HCT116 (cell line): Measurements from ENCODE around the gene SRCIN1. TPM values are rescaled to one million over a fixed set of nuclear protein-coding genes. Genes with fewer than 3 reads are reported as not detected.

Experiments
- ATAC-seq: fragments of 200-7000 bp; cut with Tn5 transposase; 2 replicates; pipeline ENCODE4 v1.9.1; 2020; ENCODE audit warnings: mild to moderate bottlenecking, moderate library complexity
- BruUV-seq: library from RNA; stranded (reverse); fragments of 400-500 nt; replicated peaks from 2 replicates; lab custom pipeline; 2021; lab: Mats Ljungman, UMichigan
- CTCF ChIA-PET: fragments of 300-600 bp; sonication (Branson Sonifier 250); formaldehyde crosslinking; loops from one replicate; lab custom pipeline; 2021; ENCODE audit warnings: antibody characterized with exemption; lab: Charles Lee
- POLR2A ChIA-PET: fragments of 300-600, 350-600 bp; sonication (Branson Sonifier 250); formaldehyde crosslinking; loops from one replicate; lab custom pipeline; 2021; ENCODE audit warnings: antibody characterized with exemption; lab: Charles Lee
- RAD21 ChIA-PET, 2 experiments: fragments of 300-600 bp; sonication (Branson Sonifier 250); formaldehyde crosslinking; loops; one replicate each; lab custom pipeline; 2023; ENCODE audit warnings: low total read pairs in 2 of 2; ENCODE audit not compliant: uncharacterized antibody in 2 of 2, unreplicated experiment in 2 of 2, low non-redundant PET in 1 of 2; lab: Charles Lee
- DNase-seq: peaks from one replicate; pipeline ENCODE4 v3.0.0-alpha.2; 2010; ENCODE audit warnings: low read depth, low spot score
- H2AFZ ChIP-seq: fragments of 200-600 bp; shearing (Covaris generic), sonication (generic); 2 replicates; pipeline ENCODE4 v1.6.1; 2017; ENCODE audit warnings: low read depth, mixed run types, mixed read lengths, antibody characterized with exemption, low read length; ENCODE audit not compliant: poor library complexity, severe bottlenecking
- H3K27ac ChIP-seq: 2 replicates; pipeline ENCODE4 v1.5.1; 2012; ENCODE audit warnings: low read depth, low read length
- H3K27me3 ChIP-seq: fragments of 200-600 bp; sonication (generic); 2 replicates; pipeline ENCODE4 v1.6.1; 2016; ENCODE audit warnings: mixed run types, low read length, mixed read lengths; ENCODE audit not compliant: insufficient read depth
- H3K36me3 ChIP-seq, 2 experiments: fragments of 200-500 bp in 1 of 2; fragments of 200-600 bp in 1 of 2; sonication (Bioruptor generic) in 1 of 2; sonication (generic) in 1 of 2; 2 replicates each; pipeline versions ENCODE4 v1.5.1 to v1.6.1; 2014 to 2016; ENCODE audit warnings: low read length in 2 of 2, inconsistent platforms in 1 of 2, mixed read lengths in 1 of 2, mixed run types in 1 of 2; ENCODE audit not compliant: insufficient read depth in 2 of 2, control insufficient read depth in 1 of 2
- H3K4me1 ChIP-seq, 2 experiments: fragments of 200-600 bp in 1 of 2; sonication (generic) in 1 of 2; 2 replicates each; pipeline versions ENCODE4 v1.5.1 to v1.6.1; 2012 to 2017; ENCODE audit warnings: low read length in 2 of 2, inconsistent platforms in 1 of 2, mild to moderate bottlenecking in 1 of 2, mixed read lengths in 1 of 2, mixed run types in 1 of 2, moderate library complexity in 1 of 2; ENCODE audit not compliant: insufficient read depth in 2 of 2, control insufficient read depth in 1 of 2
- H3K4me2 ChIP-seq: fragments of 200-600 bp; sonication (generic); 2 replicates; pipeline ENCODE4 v1.6.1; 2017; ENCODE audit warnings: mixed run types, low read length, mixed read lengths
- H3K4me3 ChIP-seq, 2 experiments: fragments of 200-600 bp in 1 of 2; sonication (generic) in 1 of 2; replicated peaks in 1 of 2; 2 replicates each; pipeline ENCODE4 v1.5.1; 2011 to 2016; ENCODE audit warnings: low read length in 2 of 2, control low read depth in 1 of 2, low read depth in 1 of 2, mild to moderate bottlenecking in 1 of 2, mixed read lengths in 1 of 2, mixed run types in 1 of 2
- H3K79me2 ChIP-seq: fragments of 200-600 bp; sonication (generic); 2 replicates; pipeline ENCODE4 v1.6.1; 2017; ENCODE audit warnings: mild to moderate bottlenecking, mixed run types, low read length, moderate library complexity, mixed read lengths; ENCODE audit not compliant: insufficient read depth
- H3K9ac ChIP-seq: fragments of 200-600 bp; sonication (generic); 2 replicates; pipeline ENCODE4 v1.6.1; 2016; ENCODE audit warnings: low read length, mixed read lengths
- H3K9me2 ChIP-seq: fragments of 200-600 bp; sonication (generic), shearing (Covaris generic); 2 replicates; pipeline ENCODE4 v1.6.1; 2017; ENCODE audit warnings: mixed run types, mild to moderate bottlenecking, moderate library complexity; ENCODE audit not compliant: insufficient read depth
- H3K9me3 ChIP-seq, 2 experiments: fragments of 200-500 bp in 1 of 2; fragments of 200-600 bp in 1 of 2; sonication (Bioruptor generic) in 1 of 2; sonication (generic) in 1 of 2; 2 replicates each; pipeline ENCODE4 v1.6.1; 2014 to 2017; ENCODE audit warnings: low read length in 2 of 2, mixed read lengths in 2 of 2, inconsistent platforms in 1 of 2, low read depth in 1 of 2, mild to moderate bottlenecking in 1 of 2, mixed run types in 1 of 2, moderate library complexity in 1 of 2; ENCODE audit not compliant: control insufficient read depth in 1 of 2, insufficient read depth in 1 of 2
- H4K20me1 ChIP-seq: fragments of 200-600 bp; sonication (generic), shearing (Covaris generic); 2 replicates; pipeline ENCODE4 v1.6.1; 2017; ENCODE audit warnings: mixed run types, mild to moderate bottlenecking, moderate library complexity; ENCODE audit not compliant: insufficient read depth
- CBX3 ChIP-seq: IDR thresholded peaks from 2 replicates; pipeline ENCODE4 v1.6.1; 2012; ENCODE audit warnings: low read depth
- EZH2 ChIP-seq: fragments of 200-600 bp; sonication (generic); IDR thresholded peaks from 2 replicates; pipeline ENCODE4 v1.6.1; 2017; ENCODE audit warnings: antibody characterized with exemption, mixed run types
- JUND ChIP-seq: IDR thresholded peaks from 2 replicates; pipeline ENCODE4 v1.6.1; 2012
- POLR2AphosphoS5 ChIP-seq: IDR thresholded peaks from 2 replicates; pipeline ENCODE4 v1.6.1; 2011; ENCODE audit warnings: mild to moderate bottlenecking, low read depth, low read length, moderate library complexity
- RAD21 ChIP-seq: IDR thresholded peaks from 2 replicates; pipeline ENCODE4 v1.6.1; 2012; ENCODE audit warnings: low read depth, mild to moderate bottlenecking
- SRF ChIP-seq: IDR thresholded peaks from 2 replicates; pipeline ENCODE4 v1.6.1; 2012; ENCODE audit warnings: low read depth
- YY1 ChIP-seq: IDR thresholded peaks from 2 replicates; pipeline ENCODE4 v1.6.1; 2011; ENCODE audit warnings: low read length, low read depth, moderate library complexity, mild to moderate bottlenecking; ENCODE audit not compliant: insufficient replicate concordance; ENCODE audit errors: extremely low read depth
- intact Hi-C: fragments of 100-400 bp; cut with micrococcal nuclease; formaldehyde crosslinking; loops from 2 replicates; pipeline ENCODE4 v1.10.0; 2022
- total RNA-seq: library from RNA; stranded (reverse); gene quantifications from one replicate; pipeline ENCODE4 v1.2.1, GENCODE V29; 2021; ENCODE audit not compliant: unreplicated experiment
- TF ChIP-seq, protein P1 (sequence below): IDR thresholded peaks from 2 replicates; pipeline ENCODE4 v1.6.1; 2012
- TF ChIP-seq, protein P2 (sequence below): IDR thresholded peaks from 2 replicates; pipeline ENCODE4 v1.6.1; 2012; ENCODE audit warnings: low read depth

Gene SRCIN1
- total RNA-seq, 1 experiment from 2014 or later, result 10.5 TPM

DNA sequence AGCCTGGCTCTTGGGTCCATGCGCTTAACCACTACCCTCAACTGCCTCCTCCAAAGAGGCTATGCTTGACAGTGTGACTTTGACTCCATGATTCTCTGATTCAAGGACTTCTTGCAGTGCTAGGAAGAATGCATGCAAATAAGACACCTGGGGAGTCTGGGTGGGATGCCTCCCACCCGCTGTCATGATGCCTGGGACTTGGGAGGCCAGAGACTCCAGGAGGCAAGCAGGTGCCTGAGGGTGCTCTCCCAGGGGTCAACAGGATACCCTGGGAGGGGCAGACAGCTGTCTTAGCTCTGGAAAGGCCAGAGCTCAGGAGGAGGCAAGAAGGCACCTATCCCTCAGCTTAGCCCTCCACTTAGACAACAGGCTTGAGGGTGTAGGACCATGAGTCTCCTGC, 38.4 kb downstream of the SRCIN1 start:
- no peaks in the 10 kb centered on the region for H3K27me3 ChIP-seq
- no peaks in the 10 kb centered on the region for H4K20me1 ChIP-seq
- no peak overlapping the region for H3K27ac ChIP-seq
- H2AFZ ChIP-seq, result no peak overlapping the region
- H3K9ac ChIP-seq, result no peak overlapping the region
- peaks cover 5 to 9% of the 10 kb centered on the region in 2 experiments for H3K4me1 ChIP-seq
- H3K9me2 ChIP-seq, result no peaks in the 10 kb centered on the region
- H3K4me3 ChIP-seq, result no peak overlapping the region
- no TSS peak for BruUV-seq
- ATAC-seq (no peak), DNase-seq (no peak)
- ChIA-PET CTCF (interaction anchor here (0.6 to 0.7 kb wide), 2 partner anchors 62 to 107 kb away, joined by 3 read pairs; no protein-coding TSS in a partner anchor), POLR2A (no interaction called here), RAD21 (no interaction called here)
- intact Hi-C loops, result no loop called here
- H3K9me3 ChIP-seq, result no peaks in the 10 kb centered on the region
- no peak for TF ChIP-seq EZH2
- TF ChIP-seq, protein P1, sequence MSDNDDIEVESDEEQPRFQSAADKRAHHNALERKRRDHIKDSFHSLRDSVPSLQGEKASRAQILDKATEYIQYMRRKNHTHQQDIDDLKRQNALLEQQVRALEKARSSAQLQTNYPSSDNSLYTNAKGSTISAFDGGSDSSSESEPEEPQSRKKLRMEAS, result no peak
- no peaks in the 10 kb centered on the region for H3K36me3 ChIP-seq
- no peaks in the 10 kb centered on the region for H3K79me2 ChIP-seq
- no peak overlapping the region for H3K4me2 ChIP-seq

DNA sequence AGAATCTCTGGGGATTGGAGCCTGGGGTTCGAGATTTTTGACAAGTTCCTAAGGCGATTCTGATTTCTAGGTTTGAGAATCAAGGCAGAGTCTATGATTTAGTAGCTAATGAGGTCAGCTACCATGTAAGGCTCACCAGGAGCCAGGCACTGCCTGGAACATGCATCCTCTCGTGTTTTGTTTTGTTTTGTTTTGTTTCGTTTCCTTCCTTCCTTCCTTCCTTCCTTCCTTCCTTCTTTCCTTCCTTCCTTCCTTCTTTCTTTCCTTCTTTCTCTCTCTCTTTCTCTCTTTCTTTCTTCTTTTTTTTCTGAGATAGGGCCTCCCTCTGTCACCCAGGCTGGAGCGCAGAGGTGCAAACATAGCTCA, 39.1 kb downstream of the SRCIN1 start:
- BruUV-seq, result no TSS peak
- no peak for DNase-seq
- H3K36me3 ChIP-seq, result no peaks in the 10 kb centered on the region
- intact Hi-C loops, result no loop called here
- H3K4me3 ChIP-seq, result no peak overlapping the region
- no peak overlapping the region for H3K4me2 ChIP-seq
- H3K9me3 ChIP-seq, result no peaks in the 10 kb centered on the region
- peaks cover under 1 to 4% of the 10 kb centered on the region in 2 experiments; a peak in 2 of 4 replicates for H3K4me1 ChIP-seq
- no peak overlapping the region for H3K27ac ChIP-seq
- no peak overlapping the region for H3K9ac ChIP-seq
- no peaks in the 10 kb centered on the region for H3K9me2 ChIP-seq
- TF ChIP-seq POLR2AphosphoS5, result no peak
- TF ChIP-seq RAD21, result no peak
- no peak for TF ChIP-seq CBX3
- TF ChIP-seq, protein P2, sequence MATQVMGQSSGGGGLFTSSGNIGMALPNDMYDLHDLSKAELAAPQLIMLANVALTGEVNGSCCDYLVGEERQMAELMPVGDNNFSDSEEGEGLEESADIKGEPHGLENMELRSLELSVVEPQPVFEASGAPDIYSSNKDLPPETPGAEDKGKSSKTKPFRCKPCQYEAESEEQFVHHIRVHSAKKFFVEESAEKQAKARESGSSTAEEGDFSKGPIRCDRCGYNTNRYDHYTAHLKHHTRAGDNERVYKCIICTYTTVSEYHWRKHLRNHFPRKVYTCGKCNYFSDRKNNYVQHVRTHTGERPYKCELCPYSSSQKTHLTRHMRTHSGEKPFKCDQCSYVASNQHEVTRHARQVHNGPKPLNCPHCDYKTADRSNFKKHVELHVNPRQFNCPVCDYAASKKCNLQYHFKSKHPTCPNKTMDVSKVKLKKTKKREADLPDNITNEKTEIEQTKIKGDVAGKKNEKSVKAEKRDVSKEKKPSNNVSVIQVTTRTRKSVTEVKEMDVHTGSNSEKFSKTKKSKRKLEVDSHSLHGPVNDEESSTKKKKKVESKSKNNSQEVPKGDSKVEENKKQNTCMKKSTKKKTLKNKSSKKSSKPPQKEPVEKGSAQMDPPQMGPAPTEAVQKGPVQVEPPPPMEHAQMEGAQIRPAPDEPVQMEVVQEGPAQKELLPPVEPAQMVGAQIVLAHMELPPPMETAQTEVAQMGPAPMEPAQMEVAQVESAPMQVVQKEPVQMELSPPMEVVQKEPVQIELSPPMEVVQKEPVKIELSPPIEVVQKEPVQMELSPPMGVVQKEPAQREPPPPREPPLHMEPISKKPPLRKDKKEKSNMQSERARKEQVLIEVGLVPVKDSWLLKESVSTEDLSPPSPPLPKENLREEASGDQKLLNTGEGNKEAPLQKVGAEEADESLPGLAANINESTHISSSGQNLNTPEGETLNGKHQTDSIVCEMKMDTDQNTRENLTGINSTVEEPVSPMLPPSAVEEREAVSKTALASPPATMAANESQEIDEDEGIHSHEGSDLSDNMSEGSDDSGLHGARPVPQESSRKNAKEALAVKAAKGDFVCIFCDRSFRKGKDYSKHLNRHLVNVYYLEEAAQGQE, result no peak
- TF ChIP-seq YY1, result no peak
- no peak for TF ChIP-seq JUND
- no peak for TF ChIP-seq SRF
- TF ChIP-seq, all 23 proteins: peak for 0
- H3K27me3 ChIP-seq, result no peaks in the 10 kb centered on the region
- RAD21 ChIA-PET, result no interaction called here
- H3K79me2 ChIP-seq, result no peaks in the 10 kb centered on the region
- H2AFZ ChIP-seq, result no peak overlapping the region
- no peak for ATAC-seq
- CTCF ChIA-PET, result interaction anchor here (0.6 to 1.0 kb wide), 4 partner anchors 8 to 107 kb away, joined by 3 to 4 read pairs (median 3); no protein-coding TSS in a partner anchor
- POLR2A ChIA-PET, result no interaction called here
- no peaks in the 10 kb centered on the region for H4K20me1 ChIP-seq
